Endothelial cell of umbilical vein (primary cell): ENCODE measurements around the gene PTCH2. TPM values are rescaled to one million over a fixed set of nuclear protein-coding genes. Genes with fewer than 3 reads are reported as not detected.

ENCODE experiments used
- BruUV-seq: library from RNA; stranded (reverse); fragments of 400-500 nt; replicated peaks from 2 replicates; lab custom pipeline; 2021; lab: Mats Ljungman, UMichigan
- CTCF ChIA-PET: fragments of 300-600, 350-600 bp; sonication (Branson Sonifier 250); formaldehyde crosslinking; loops from one replicate; lab custom pipeline; 2021; ENCODE audit warnings: antibody characterized with exemption, inconsistent platforms; lab: Charles Lee
- POLR2A ChIA-PET: fragments of 300-600, 350-600 bp; sonication (Branson Sonifier 250); formaldehyde crosslinking; loops from one replicate; lab custom pipeline; 2021; ENCODE audit warnings: antibody characterized with exemption, inconsistent platforms; lab: Charles Lee
- DNase-seq: peaks from one replicate; pipeline ENCODE4 v3.0.0-alpha.2; 2011; ENCODE audit warnings: low read depth, low spot score
- FAIRE-seq: peaks from 2 replicates; lab custom pipeline; 2011; peaks lifted over from hg19 to GRCh38; lab: Jason Lieb, UNC
- H2AFZ ChIP-seq: 2 replicates; pipeline ENCODE4 v1.6.0; 2012; ENCODE audit warnings: low read depth, low read length, control low read depth, inconsistent platforms
- H3K27ac ChIP-seq: 2 replicates; pipeline ENCODE4 v1.5.1; 2011; ENCODE audit warnings: low read depth, mild to moderate bottlenecking, control low read depth, low read length, moderate library complexity; ENCODE audit not compliant: insufficient read depth
- H3K27me3 ChIP-seq, 2 experiments: 2 replicates each; pipeline versions ENCODE4 v1.6.0 to v1.6.1; 2011; ENCODE audit warnings: low read length in 2 of 2, mixed read lengths in 1 of 2; ENCODE audit not compliant: control insufficient read depth in 2 of 2, insufficient read depth in 2 of 2
- H3K36me3 ChIP-seq, 2 experiments: 2 replicates in 1 of 2; 3 replicates in 1 of 2; pipeline ENCODE4 v1.5.1; 2011; ENCODE audit warnings: low read length in 2 of 2, mild to moderate bottlenecking in 1 of 2, moderate library complexity in 1 of 2; ENCODE audit not compliant: control insufficient read depth in 2 of 2, insufficient read depth in 2 of 2; ENCODE audit errors: extremely low read depth in 1 of 2
- H3K4me1 ChIP-seq: 3 replicates; pipeline ENCODE4 v1.5.1; 2011; ENCODE audit warnings: mild to moderate bottlenecking, low read length; ENCODE audit not compliant: control insufficient read depth, insufficient read depth; ENCODE audit errors: extremely low read depth
- H3K4me2 ChIP-seq: 2 replicates; pipeline ENCODE4 v1.6.1; 2011; ENCODE audit warnings: low read length, control low read depth, mixed read lengths; ENCODE audit not compliant: insufficient read depth
- H3K4me3 ChIP-seq, 3 experiments: fragments of 200-600 bp in 1 of 3; sonication (generic), shearing (Covaris generic) in 1 of 3; replicated peaks in 1 of 3; 2 replicates each; pipeline ENCODE4 v1.5.1; 2011 to 2016; ENCODE audit warnings: control low read depth in 3 of 3, low read length in 3 of 3, mild to moderate bottlenecking in 2 of 3, inconsistent platforms in 1 of 3, low read depth in 1 of 3, moderate library complexity in 1 of 3; ENCODE audit not compliant: insufficient read depth in 1 of 3
- H3K79me2 ChIP-seq: 2 replicates; pipeline ENCODE4 v1.6.0; 2012; ENCODE audit warnings: low read length, inconsistent platforms; ENCODE audit not compliant: control insufficient read depth, insufficient read depth
- H3K9ac ChIP-seq: replicated peaks from 2 replicates; pipeline ENCODE3; 2011; ENCODE audit warnings: low read length, control low read depth; ENCODE audit not compliant: insufficient read depth; ENCODE audit errors: extremely low read depth
- H3K9me1 ChIP-seq: replicated peaks from 3 replicates; pipeline ENCODE4 v1.6.0; 2011; ENCODE audit warnings: mild to moderate bottlenecking, low read length; ENCODE audit not compliant: control insufficient read depth, insufficient read depth; ENCODE audit errors: extremely low read depth
- H3K9me3 ChIP-seq: replicated peaks from 2 replicates; pipeline ENCODE4 v1.5.1; 2012; ENCODE audit warnings: low read length, inconsistent platforms; ENCODE audit not compliant: control insufficient read depth, insufficient read depth
- H4K20me1 ChIP-seq: replicated peaks from 2 replicates; pipeline ENCODE3; 2011; ENCODE audit warnings: mild to moderate bottlenecking, low read length; ENCODE audit not compliant: control insufficient read depth, insufficient read depth; ENCODE audit errors: extremely low read depth
- EZH2 ChIP-seq: IDR thresholded peaks from 2 replicates; pipeline ENCODE4 v1.6.1; 2012; ENCODE audit warnings: borderline replicate concordance, low read depth, mild to moderate bottlenecking, moderate library complexity, low read length, inconsistent platforms; ENCODE audit not compliant: severe bottlenecking
- GATA2 ChIP-seq: IDR thresholded peaks from 2 replicates; pipeline ENCODE4 v1.7.0; 2011; ENCODE audit warnings: low read depth, mild to moderate bottlenecking, moderate library complexity, mixed read lengths, low read length; ENCODE audit not compliant: insufficient read length, insufficient read depth
- JUN ChIP-seq: IDR thresholded peaks from 2 replicates; pipeline ENCODE4 v1.6.1; 2011; ENCODE audit warnings: borderline replicate concordance, low read depth; ENCODE audit not compliant: insufficient read length, insufficient read depth
- MYC ChIP-seq: IDR thresholded peaks from one replicate; pipeline ENCODE4 v1.6.1; 2011; ENCODE audit warnings: mild to moderate bottlenecking, low read depth, low read length
- POLR2A ChIP-seq: IDR thresholded peaks from 2 replicates; pipeline ENCODE4 v1.6.1; 2012; ENCODE audit warnings: low read depth, mild to moderate bottlenecking, control low read depth, low read length
- POLR2AphosphoS5 ChIP-seq: IDR thresholded peaks from 2 replicates; pipeline ENCODE4 v1.6.1; 2012; ENCODE audit warnings: low read depth, mild to moderate bottlenecking, control low read depth, low read length, moderate library complexity; ENCODE audit not compliant: insufficient read depth
- dilution Hi-C: fragments of 300-500 bp; cut with MboI; formaldehyde crosslinking; loops from one replicate; pipeline ENCODE4 v1.15.0; 2019; ENCODE audit warnings: low sequenced_read_pairs; ENCODE audit not compliant: extremely low pct_ligation_motif_present
- intact Hi-C: fragments of 100-400 bp; cut with micrococcal nuclease; formaldehyde crosslinking; loops from one replicate; pipeline ENCODE4 v1.10.0; 2022
- polyA plus RNA-seq, 4 experiments: library from polyadenylated mRNA; depleted of rRNA in 3 of 4; stranded (reverse) in 3 of 4; unstranded in 1 of 4; fragments of >200 nt; gene quantifications; 2 replicates each; pipeline versions ENCODE4 v1.2.1 to v1.2.3, GENCODE V29; 2011 to 2012; ENCODE audit warnings: missing spikeins in 1 of 4
- total RNA-seq: library from RNA; stranded (reverse); gene quantifications from 2 replicates; pipeline ENCODE4 v1.2.3, GENCODE V29; 2021
- TF ChIP-seq, protein P1 (sequence below): IDR thresholded peaks from 2 replicates; pipeline ENCODE4 v1.6.1; 2011; ENCODE audit not compliant: insufficient read depth, insufficient read length
- TF ChIP-seq, protein P2 (sequence below), 2 donors: IDR thresholded peaks; 1 replicate in 1 of 2; 2 replicates in 1 of 2; pipeline ENCODE4 v1.5.1; 2011; ENCODE audit warnings: low read length in 2 of 2, mild to moderate bottlenecking in 2 of 2, moderate library complexity in 2 of 2, control low read depth in 1 of 2, inconsistent platforms in 1 of 2, low read depth in 1 of 2; ENCODE audit not compliant: insufficient read depth in 1 of 2; ENCODE audit errors: extremely low read depth in 1 of 2

Gene PTCH2
- total and polyA plus RNA-seq, 2 donors (not counting 3 experiments of a cell fraction or from before 2014, with no cell fraction given), result 1.8 TPM

DNA sequence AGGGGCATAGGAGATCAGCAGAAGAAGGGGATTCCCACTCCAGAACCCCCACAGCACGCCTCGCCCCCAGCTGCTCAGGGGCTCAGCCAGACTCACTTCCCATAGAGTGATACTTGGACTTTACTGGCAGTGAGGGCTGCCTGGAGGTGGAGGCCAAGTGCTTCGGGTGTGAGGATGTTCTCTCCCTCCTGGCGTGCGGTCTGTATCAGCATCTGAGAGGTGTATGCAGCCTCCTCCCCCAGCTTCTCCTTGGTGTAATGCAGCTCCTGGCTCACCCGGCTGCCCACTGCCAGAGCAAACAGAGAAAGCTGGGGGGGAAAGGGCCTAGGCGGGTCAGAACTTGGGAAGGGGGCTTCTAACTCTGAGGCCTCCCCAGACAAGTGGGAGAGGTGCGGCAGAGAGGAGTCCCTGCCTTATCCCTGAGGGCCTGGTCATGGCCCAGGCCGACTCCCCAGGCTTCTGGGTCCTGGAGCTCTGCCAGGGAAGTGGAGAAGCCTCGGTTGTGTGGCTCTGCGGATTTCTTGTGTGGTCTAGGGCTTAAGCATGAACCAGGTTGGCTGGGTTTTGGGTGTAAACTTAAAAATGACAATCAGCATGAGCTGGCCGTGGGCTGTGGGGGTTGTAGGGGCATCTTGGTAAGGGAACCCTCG, 10.9 kb downstream of the PTCH2 start:
- Histone ChIP-seq H2AFZ (no peak overlapping the region), H3K27ac (no peak overlapping the region), H3K36me3 (no peaks in the 10 kb centered on the region), H3K4me1 (no peaks in the 10 kb centered on the region), H3K9me1 (no peaks in the 10 kb centered on the region), H3K27me3 (no peaks in the 10 kb centered on the region), H3K4me3 (no peak overlapping the region), H3K4me2 (no peak overlapping the region), H3K9ac (no peak overlapping the region), H3K9me3 (no peaks in the 10 kb centered on the region), H4K20me1 (no peaks in the 10 kb centered on the region), H3K79me2 (no peaks in the 10 kb centered on the region)
- dilution Hi-C loops (no loop called here), intact Hi-C loops (loop anchor here (10.0 kb wide), 1 partner anchor 663 kb away; the partner anchor contains the start of gene TESK2)
- TF ChIP-seq EZH2 (no peak), JUN (no peak), MYC (no peak), POLR2AphosphoS5 (no peak), GATA2 (no peak), POLR2A (no peak)
- TF ChIP-seq, protein P1, sequence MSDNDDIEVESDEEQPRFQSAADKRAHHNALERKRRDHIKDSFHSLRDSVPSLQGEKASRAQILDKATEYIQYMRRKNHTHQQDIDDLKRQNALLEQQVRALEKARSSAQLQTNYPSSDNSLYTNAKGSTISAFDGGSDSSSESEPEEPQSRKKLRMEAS, result no peak
- TF ChIP-seq, protein P2, sequence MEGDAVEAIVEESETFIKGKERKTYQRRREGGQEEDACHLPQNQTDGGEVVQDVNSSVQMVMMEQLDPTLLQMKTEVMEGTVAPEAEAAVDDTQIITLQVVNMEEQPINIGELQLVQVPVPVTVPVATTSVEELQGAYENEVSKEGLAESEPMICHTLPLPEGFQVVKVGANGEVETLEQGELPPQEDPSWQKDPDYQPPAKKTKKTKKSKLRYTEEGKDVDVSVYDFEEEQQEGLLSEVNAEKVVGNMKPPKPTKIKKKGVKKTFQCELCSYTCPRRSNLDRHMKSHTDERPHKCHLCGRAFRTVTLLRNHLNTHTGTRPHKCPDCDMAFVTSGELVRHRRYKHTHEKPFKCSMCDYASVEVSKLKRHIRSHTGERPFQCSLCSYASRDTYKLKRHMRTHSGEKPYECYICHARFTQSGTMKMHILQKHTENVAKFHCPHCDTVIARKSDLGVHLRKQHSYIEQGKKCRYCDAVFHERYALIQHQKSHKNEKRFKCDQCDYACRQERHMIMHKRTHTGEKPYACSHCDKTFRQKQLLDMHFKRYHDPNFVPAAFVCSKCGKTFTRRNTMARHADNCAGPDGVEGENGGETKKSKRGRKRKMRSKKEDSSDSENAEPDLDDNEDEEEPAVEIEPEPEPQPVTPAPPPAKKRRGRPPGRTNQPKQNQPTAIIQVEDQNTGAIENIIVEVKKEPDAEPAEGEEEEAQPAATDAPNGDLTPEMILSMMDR (IDR thresholded peaks at IDR 0.05; ENCODE audit: extremely low read depth in 1 of 2, insufficient read depth in 1 of 2, low read depth in 1 of 2, low read length in 2 of 2), result no peak
- FAIRE-seq (no peak), DNase-seq (no peak)
- ChIA-PET CTCF (interaction anchor here (2.5 kb wide), 1 partner anchor 32 kb away, joined by 9 read pairs; the partner anchor contains the start of gene PLK3), POLR2A (no interaction called here)
- BruUV-seq, result no TSS peak
